CD4-positive, alpha-beta T cell treated with Interleukin-12 subunit alpha and Interleukin-12 subunit beta, for 1 hour (primary cell): ENCODE results near the gene TRAF3.
"Not testable (repeated sequence)": the region's sequence is repeated elsewhere in the genome, so short reads cannot be mapped to it uniquely, and the experiment has no call there.

Experiments used
- DNase-seq: peaks from one replicate; pipeline ENCODE4 v3.0.0-alpha.2; 2020

Gene TRAF3

GRCh38 chr14:102831163-102831804 lies 54.0 kb downstream of the TRAF3 start:
- DNase-seq = no peak

- DNase-seq = no peak
These were observed 56.1 kb downstream of the TRAF3 start for GRCh38 chr14:102833341-102833740.

GRCh38 chr14:102833991-102834390 lies 56.7 kb downstream of the TRAF3 start:
- DNase-seq = no peak

GRCh38 chr14:102835959-102836358 lies 58.7 kb downstream of the TRAF3 start:
- no peak for DNase-seq

GRCh38 chr14:102837120-102837519 lies 59.9 kb downstream of the TRAF3 start:
- not testable (repeated sequence) for DNase-seq

GRCh38 chr14:102838501-102838900 lies 61.3 kb downstream of the TRAF3 start:
- DNase-seq = no peak

GRCh38 chr14:102840115-102840514 lies 62.9 kb downstream of the TRAF3 start:
- no peak for DNase-seq

- no peak for DNase-seq
These were observed 63.7 kb downstream of the TRAF3 start for GRCh38 chr14:102840771-102841528.

- no peak for DNase-seq
These were observed 71.7 kb downstream of the TRAF3 start for GRCh38 chr14:102848830-102849525.

GRCh38 chr14:102849526-102850379 lies 72.5 kb downstream of the TRAF3 start:
- no peak for DNase-seq

GRCh38 chr14:102853648-102854047 lies 76.4 kb downstream of the TRAF3 start:
- DNase-seq = no peak

- no peak for DNase-seq
These were observed 76.9 kb downstream of the TRAF3 start for GRCh38 chr14:102854091-102854703.

- DNase-seq = no peak
These were observed 78.9 kb downstream of the TRAF3 start for GRCh38 chr14:102856179-102856578.

GRCh38 chr14:102857444-102857843 lies 80.2 kb downstream of the TRAF3 start:
- DNase-seq = no peak

GRCh38 chr14:102859911-102860310 lies 82.7 kb downstream of the TRAF3 start:
- DNase-seq = no peak

GRCh38 chr14:102862154-102862773 lies 85.0 kb downstream of the TRAF3 start:
- no peak for DNase-seq

- no peak for DNase-seq
These were observed 86.1 kb downstream of the TRAF3 start for GRCh38 chr14:102863381-102863780.

GRCh38 chr14:102865916-102866315 lies 88.7 kb downstream of the TRAF3 start:
- not testable (repeated sequence) for DNase-seq

GRCh38 chr14:102866982-102867761 lies 89.9 kb downstream of the TRAF3 start:
- no peak for DNase-seq

GRCh38 chr14:102867826-102868580 lies 90.8 kb downstream of the TRAF3 start:
- no peak for DNase-seq
